IMR-90 (cell line): ENCODE measurements around the gene RYR3. TPM values are rescaled to one million over a fixed set of nuclear protein-coding genes. Genes with fewer than 3 reads are reported as not detected.

Experiments
- ATAC-seq: fragments of 200-7000 bp; cut with Tn5 transposase; 2 replicates; pipeline ENCODE4 v1.9.1; 2020; ENCODE audit warnings: low read depth, mild to moderate bottlenecking, moderate library complexity
- BruUV-seq: library from RNA; stranded (reverse); fragments of 400-500 nt; replicated peaks from 2 replicates; lab custom pipeline; 2021; lab: Mats Ljungman, UMichigan
- CTCF ChIA-PET: fragments of 300-600 bp; formaldehyde crosslinking; extraction: SDS; loops from one replicate; lab custom pipeline; 2021; ENCODE audit warnings: antibody characterized with exemption; lab: Yijun Ruan, JAX
- POLR2A ChIA-PET: fragments of 300-600 bp; sonication (Branson Sonifier 250); formaldehyde crosslinking; loops from one replicate; lab custom pipeline; 2022; ENCODE audit warnings: antibody characterized with exemption; ENCODE audit not compliant: unreplicated experiment; lab: Charles Lee
- DNase-seq: peaks from one replicate; pipeline ENCODE4 v3.0.0; 2013
- H2AFZ ChIP-seq: replicated peaks from 2 replicates; pipeline ENCODE3; 2013; ENCODE audit warnings: low read length, mild to moderate bottlenecking; ENCODE audit not compliant: poor library complexity
- H2AK5ac ChIP-seq: 2 replicates; pipeline ENCODE4 v1.6.1; 2013; ENCODE audit warnings: low read depth, low read length, inconsistent platforms
- H2AK9ac ChIP-seq: replicated peaks from 2 replicates; pipeline ENCODE3; 2013; ENCODE audit warnings: mild to moderate bottlenecking, low read depth, low read length, moderate library complexity; ENCODE audit not compliant: poor library complexity
- H2BK120ac ChIP-seq: 2 replicates; pipeline ENCODE4 v1.6.1; 2013; ENCODE audit warnings: low read depth, low read length, inconsistent platforms
- H2BK15ac ChIP-seq: 3 replicates; pipeline ENCODE4 v1.6.1; 2013; ENCODE audit warnings: low read depth, low read length, inconsistent platforms
- H2BK20ac ChIP-seq: 2 replicates; pipeline ENCODE4 v1.6.1; 2013; ENCODE audit warnings: low read depth, mild to moderate bottlenecking, inconsistent platforms, low read length, moderate library complexity
- H2BK5ac ChIP-seq: 2 replicates; pipeline ENCODE4 v1.6.1; 2013; ENCODE audit warnings: mild to moderate bottlenecking, low read depth, low read length, inconsistent platforms; ENCODE audit not compliant: poor library complexity, severe bottlenecking
- H3K14ac ChIP-seq: replicated peaks from 2 replicates; pipeline ENCODE4 v1.6.1; 2013; ENCODE audit warnings: low read depth, low read length, inconsistent platforms
- H3K18ac ChIP-seq: 2 replicates; pipeline ENCODE4 v1.6.1; 2013; ENCODE audit warnings: low read depth, low read length, control low read depth
- H3K23ac ChIP-seq: 2 replicates; pipeline ENCODE4 v1.6.1; 2013; ENCODE audit warnings: low read depth, low read length, inconsistent platforms
- H3K27ac ChIP-seq: 2 replicates; pipeline ENCODE4 v1.5.1; 2013; ENCODE audit warnings: mild to moderate bottlenecking, control low read depth, low read length; ENCODE audit not compliant: insufficient read depth
- H3K27me3 ChIP-seq: 2 replicates; pipeline ENCODE4 v1.6.1; 2013; ENCODE audit warnings: low read length; ENCODE audit not compliant: control insufficient read depth, insufficient read depth
- H3K36me3 ChIP-seq: 2 replicates; pipeline ENCODE4 v1.6.1; 2013; ENCODE audit warnings: low read length, mixed read lengths; ENCODE audit not compliant: control insufficient read depth, insufficient read depth
- H3K4ac ChIP-seq: 2 replicates; pipeline ENCODE4 v1.6.1; 2013; ENCODE audit warnings: low read depth, low read length, inconsistent platforms
- H3K4me1 ChIP-seq: 2 replicates; pipeline ENCODE4 v1.6.1; 2013; ENCODE audit warnings: low read length, mixed read lengths; ENCODE audit not compliant: control insufficient read depth, insufficient read depth
- H3K4me2 ChIP-seq: 2 replicates; pipeline ENCODE4 v1.6.1; 2013; ENCODE audit warnings: low read depth, mild to moderate bottlenecking, control low read depth, low read length, moderate library complexity
- H3K4me3 ChIP-seq: 2 replicates; pipeline ENCODE4 v1.5.1; 2013; ENCODE audit warnings: low read depth, mild to moderate bottlenecking, control low read depth, low read length, moderate library complexity; ENCODE audit not compliant: insufficient read depth
- H3K56ac ChIP-seq: 2 replicates; pipeline ENCODE4 v1.6.1; 2013; ENCODE audit warnings: low read length, inconsistent platforms; ENCODE audit not compliant: insufficient read depth; ENCODE audit errors: extremely low read depth
- H3K79me1 ChIP-seq, 2 experiments: 2 replicates each; pipeline ENCODE4 v1.6.1; 2013; ENCODE audit warnings: low read length in 2 of 2, inconsistent platforms in 1 of 2, low read depth in 1 of 2
- H3K9ac ChIP-seq: 2 replicates; pipeline ENCODE4 v1.6.1; 2013; ENCODE audit warnings: low read depth, low read length, control low read depth
- H3K9me1 ChIP-seq: 2 replicates; pipeline ENCODE4 v1.6.1; 2013; ENCODE audit warnings: low read length, inconsistent platforms; ENCODE audit not compliant: insufficient read depth
- H3K9me3 ChIP-seq: 2 replicates; pipeline ENCODE4 v1.6.1; 2013; ENCODE audit warnings: low read length; ENCODE audit not compliant: control insufficient read depth, insufficient read depth
- H4K20me1 ChIP-seq: 2 replicates; pipeline ENCODE4 v1.6.1; 2013; ENCODE audit warnings: low read length, inconsistent platforms; ENCODE audit not compliant: insufficient read depth
- H4K5ac ChIP-seq: 2 replicates; pipeline ENCODE4 v1.6.1; 2013; ENCODE audit warnings: mild to moderate bottlenecking, low read depth, low read length, control low read depth
- H4K8ac ChIP-seq, 2 experiments: 2 replicates each; pipeline ENCODE4 v1.6.1; 2013; ENCODE audit warnings: low read depth in 2 of 2, low read length in 2 of 2, control low read depth in 1 of 2, inconsistent platforms in 1 of 2
- H4K91ac ChIP-seq: 2 replicates; pipeline ENCODE4 v1.6.1; 2013; ENCODE audit warnings: low read depth, low read length, inconsistent platforms; ENCODE audit not compliant: insufficient read depth
- BHLHE40 ChIP-seq: fragments of 150-350 bp; IDR thresholded peaks from 2 replicates; pipeline ENCODE4 v1.6.1; 2016; ENCODE audit warnings: mild to moderate bottlenecking, low read depth, low read length
- CEBPB ChIP-seq: IDR thresholded peaks from 2 replicates; pipeline ENCODE4 v1.6.1; 2012; ENCODE audit warnings: low read depth, low read length, improper control_type of control experiment
- CHD1 ChIP-seq: IDR thresholded peaks from 2 replicates; pipeline ENCODE4 v1.6.1; 2012; ENCODE audit warnings: low read depth, low read length, improper control_type of control experiment
- ELK1 ChIP-seq: fragments of 150-350 bp; IDR thresholded peaks from 2 replicates; pipeline ENCODE4 v1.6.1; 2016; ENCODE audit warnings: low read depth, mild to moderate bottlenecking, low read length, moderate library complexity, borderline replicate concordance
- FOS ChIP-seq: fragments of 150-350 bp; IDR thresholded peaks from 2 replicates; pipeline ENCODE4 v1.6.1; 2016; ENCODE audit warnings: low read depth, low read length
- MAFK ChIP-seq: IDR thresholded peaks from 2 replicates; pipeline ENCODE4 v1.6.1; 2012; ENCODE audit warnings: low read depth, low read length, improper control_type of control experiment
- MAZ ChIP-seq: IDR thresholded peaks from 2 replicates; pipeline ENCODE4 v1.6.1; 2012; ENCODE audit warnings: low read depth, mild to moderate bottlenecking, low read length, improper control_type of control experiment, moderate library complexity, borderline replicate concordance
- MXI1 ChIP-seq: IDR thresholded peaks from 2 replicates; pipeline ENCODE4 v1.6.1; 2012; ENCODE audit warnings: low read depth, mild to moderate bottlenecking, low read length, moderate library complexity, borderline replicate concordance
- RAD21 ChIP-seq: IDR thresholded peaks from 2 replicates; pipeline ENCODE4 v1.6.1; 2012; ENCODE audit warnings: low read length, improper control_type of control experiment
- RCOR1 ChIP-seq: IDR thresholded peaks from 2 replicates; pipeline ENCODE4 v1.6.1; 2012; ENCODE audit warnings: mild to moderate bottlenecking, low read length, improper control_type of control experiment; ENCODE audit not compliant: insufficient replicate concordance
- RFX5 ChIP-seq: IDR thresholded peaks from 2 replicates; pipeline ENCODE4 v1.8.0; 2012; ENCODE audit warnings: low read depth, mild to moderate bottlenecking, low read length, moderate library complexity
- SMC3 ChIP-seq: fragments of 150-350 bp; IDR thresholded peaks from 2 replicates; pipeline ENCODE4 v1.6.1; 2016; ENCODE audit warnings: low read depth, mild to moderate bottlenecking, antibody characterized with exemption, low read length, moderate library complexity
- USF2 ChIP-seq: fragments of 150-350 bp; IDR thresholded peaks from 2 replicates; pipeline ENCODE4 v1.6.1; 2017; ENCODE audit warnings: mild to moderate bottlenecking, antibody characterized with exemption, low read length, low read depth
- WGBS, 2 experiments: methylation state at CpG; one replicate each; pipeline versions ENCODE4 v1.1.5 to v1.1.7; 2013; ENCODE audit warnings: missing lambda C conversion rate in 2 of 2; ENCODE audit not compliant: insufficient read length in 1 of 2; ENCODE audit errors: extremely low coverage in 2 of 2; 5-methylcytosine and 5-hydroxymethylcytosine counted together
- dilution Hi-C: fragments of 300-500 bp; cut with HindIII; formaldehyde crosslinking; loops from one replicate; pipeline ENCODE4 v1.14.3; 2018; ENCODE audit warnings: low sequenced_read_pairs; ENCODE audit not compliant: unreplicated experiment
- in situ Hi-C: fragments of 300-500 bp; cut with MboI; formaldehyde crosslinking; loops from 3 replicates; pipeline ENCODE4 v1.14.3; 2019; ENCODE audit warnings: low sequenced_read_pairs, inconsistent platforms, mixed read lengths
- intact Hi-C: fragments of 100-400 bp; cut with micrococcal nuclease; formaldehyde crosslinking; loops from 2 replicates; pipeline ENCODE4 v1.10.0; 2022
- polyA plus RNA-seq, 3 experiments: library from polyadenylated mRNA; depleted of rRNA; stranded (reverse); fragments of >200 nt; gene quantifications; 2 replicates each; pipeline ENCODE4 v1.2.3, GENCODE V29; 2012; ENCODE audit warnings: low replicate concordance in 1 of 3
- total RNA-seq: library from RNA; depleted of rRNA; stranded (reverse); fragments of >200 nt; gene quantifications from 2 replicates; pipeline ENCODE4 v1.2.3, GENCODE V29; 2012

Gene RYR3
- total and polyA plus RNA-seq, 2 of the 4 experiments (the other 2 are of a cell fraction), result 0.18 TPM; not detected in 1

DNA sequence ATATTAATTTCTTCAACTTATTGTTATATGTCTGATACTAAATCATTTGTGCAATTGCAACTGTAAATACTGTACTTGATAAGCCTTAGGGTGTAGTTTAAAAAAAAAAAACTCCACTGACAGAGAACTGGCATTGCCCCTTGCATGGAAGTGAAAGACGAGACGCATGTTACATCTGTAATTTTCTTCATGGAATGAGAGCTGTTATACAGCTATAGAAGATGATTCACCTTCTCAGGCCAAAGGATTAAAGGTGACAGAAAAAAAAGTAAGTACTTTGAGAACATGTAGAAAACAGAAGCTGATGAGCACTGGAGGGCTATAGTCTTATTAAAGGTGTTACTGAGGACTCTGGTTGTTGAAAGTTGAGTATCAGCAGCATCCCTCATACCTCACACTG is 16.1 kb downstream of the RYR3 start:
- Histone ChIP-seq H3K4me2 (no peak overlapping the region), H2BK5ac (no peak overlapping the region), H3K9ac (no peak overlapping the region), H3K4ac (no peak overlapping the region), H3K27me3 (peaks cover 3% of the 10 kb centered on the region; the same call in 1 of the 2 replicates), H3K36me3 (no peaks in the 10 kb centered on the region), H4K91ac (no peak overlapping the region), H4K20me1 (no peaks in the 10 kb centered on the region), H3K23ac (no peak overlapping the region), H3K4me1 (no peaks in the 10 kb centered on the region), H4K8ac (no peak overlapping the region), H3K79me1 (no peaks in the 10 kb centered on the region), H2AK9ac (no peak overlapping the region), H3K27ac (no peak overlapping the region), H3K4me3 (no peak overlapping the region), H2BK120ac (no peak overlapping the region), H2AFZ (no peak overlapping the region), H3K56ac (no peak overlapping the region), H3K9me1 (no peaks in the 10 kb centered on the region), H4K5ac (no peak overlapping the region), H2BK20ac (no peak overlapping the region), H2BK15ac (no peak overlapping the region), H3K14ac (no peak overlapping the region), H2AK5ac (no peak overlapping the region), H3K18ac (no peak overlapping the region), H3K9me3 (no peaks in the 10 kb centered on the region)
- no TSS peak for BruUV-seq
- in situ Hi-C loops, result no loop called here
- no peak for TF ChIP-seq SMC3
- TF ChIP-seq RCOR1, result no peak
- TF ChIP-seq CEBPB, result no peak
- no peak for TF ChIP-seq ELK1
- TF ChIP-seq CHD1, result no peak
- no peak for TF ChIP-seq BHLHE40
- no peak for TF ChIP-seq MAZ
- TF ChIP-seq USF2, result no peak
- no peak for TF ChIP-seq RAD21
- no peak for TF ChIP-seq MXI1
- TF ChIP-seq MAFK, result no peak
- no peak for TF ChIP-seq RFX5
- TF ChIP-seq FOS, result no peak
- intact Hi-C loops, result no loop called here
- CTCF ChIA-PET, result no interaction called here
- dilution Hi-C loops, result no loop called here
- no CpG with 5 or more reads among the region's 2 CpGs for whole genome bisulfite sequencing, 2 experiments
- DNase-seq (no peak), ATAC-seq (no peak)
- POLR2A ChIA-PET, result no interaction called here
